KMS-11 (cell line): ENCODE measurements around the gene JAKMIP1.

Experiments used
- H2AFZ ChIP-seq: fragments of 200-600 bp; sonication (generic); 2 replicates; pipeline ENCODE4 v1.6.1; 2016; ENCODE audit warnings: antibody characterized with exemption, mixed run types, low read depth
- H3K27ac ChIP-seq: fragments of 200-600 bp; sonication (generic); 2 replicates; pipeline ENCODE4 v1.6.1; 2016; ENCODE audit warnings: mild to moderate bottlenecking, mixed run types
- H3K27me3 ChIP-seq: fragments of 200-600 bp; sonication (generic); 2 replicates; pipeline ENCODE4 v1.6.1; 2017; ENCODE audit warnings: mild to moderate bottlenecking, low read depth, mixed run types, moderate library complexity; ENCODE audit not compliant: insufficient read depth
- H3K36me3 ChIP-seq: fragments of 200-600 bp; sonication (generic); 2 replicates; pipeline ENCODE4 v1.6.1; 2017; ENCODE audit warnings: mild to moderate bottlenecking, mixed run types; ENCODE audit not compliant: insufficient read depth
- H3K4me1 ChIP-seq: fragments of 200-600 bp; sonication (generic); 2 replicates; pipeline ENCODE4 v1.6.1; 2016; ENCODE audit warnings: mild to moderate bottlenecking, low read depth, mixed run types; ENCODE audit not compliant: poor library complexity, severe bottlenecking
- H3K4me2 ChIP-seq: fragments of 200-600 bp; sonication (generic); 2 replicates; pipeline ENCODE4 v1.7.0; 2016; ENCODE audit warnings: mild to moderate bottlenecking, mixed run types
- H3K4me3 ChIP-seq: fragments of 200-600 bp; sonication (generic); IDR thresholded peaks from 2 replicates; pipeline ENCODE4 v1.6.1; 2017; ENCODE audit warnings: low read depth, low read length, mixed read lengths; ENCODE audit not compliant: insufficient read depth
- H3K79me2 ChIP-seq: fragments of 200-600 bp; sonication (generic); 2 replicates; pipeline ENCODE4 v1.6.1; 2016; ENCODE audit warnings: low read depth, mixed run types; ENCODE audit not compliant: insufficient read depth
- H3K9ac ChIP-seq: fragments of 200-600 bp; sonication (generic); 2 replicates; pipeline ENCODE4 v1.6.1; 2016; ENCODE audit warnings: mild to moderate bottlenecking, mixed run types
- H4K20me1 ChIP-seq: fragments of 200-600 bp; sonication (generic); 2 replicates; pipeline ENCODE4 v1.6.1; 2016; ENCODE audit warnings: mild to moderate bottlenecking, mixed run types; ENCODE audit not compliant: insufficient read depth
- TF ChIP-seq, protein P1 (sequence below): fragments of 200-600 bp; sonication (generic); conservative IDR thresholded peaks from 2 replicates; pipeline ENCODE4 v1.6.1; 2017; ENCODE audit warnings: low read depth, mild to moderate bottlenecking, antibody characterized with exemption, low read length, moderate library complexity, mixed read lengths

JAKMIP1 gene

DNA sequence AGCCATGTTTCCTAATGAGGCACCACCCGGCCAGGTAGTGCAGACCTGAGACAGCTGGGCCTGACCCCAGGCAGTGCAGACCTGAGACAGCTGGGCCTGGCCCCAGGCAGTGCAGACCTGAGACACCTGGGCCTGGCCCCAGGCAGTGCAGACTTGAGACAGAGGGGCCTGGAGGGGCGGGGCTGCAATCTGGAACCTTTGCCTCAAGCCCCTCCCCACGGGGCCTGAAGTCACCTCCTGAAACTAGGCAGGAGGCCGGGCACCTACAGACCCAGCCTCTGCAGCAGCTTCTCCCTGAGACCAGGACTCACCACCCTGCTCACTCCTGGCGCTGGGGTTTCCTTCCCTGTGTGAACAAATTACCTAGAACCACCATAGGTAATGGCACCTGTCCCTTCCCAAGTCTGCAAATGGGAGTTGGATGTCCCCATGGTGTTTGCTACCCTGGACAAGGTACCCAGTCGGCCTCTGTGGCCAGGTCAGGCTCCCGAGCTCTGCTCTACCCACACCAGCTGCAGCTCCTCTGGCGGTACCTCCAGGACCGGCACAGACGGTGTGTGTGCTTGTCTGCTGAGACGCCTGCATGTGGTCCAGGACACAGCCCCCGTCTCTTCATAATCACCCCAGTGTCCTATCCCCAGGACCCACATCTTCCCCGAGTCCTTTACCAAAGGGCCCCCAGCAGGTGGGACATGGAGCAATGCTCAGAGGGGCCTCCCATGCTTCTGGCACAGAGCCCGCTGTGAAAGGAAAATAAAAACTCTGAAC, 129.0 kb downstream of the JAKMIP1 start:
- Histone ChIP-seq H3K79me2 (no peaks in the 10 kb centered on the region), H3K36me3 (no peaks in the 10 kb centered on the region), H3K4me2 (no peak overlapping the region), H3K4me1 (no peaks in the 10 kb centered on the region), H3K9ac (no peak overlapping the region), H3K27me3 (no peaks in the 10 kb centered on the region), H2AFZ (no peak overlapping the region), H4K20me1 (no peaks in the 10 kb centered on the region), H3K4me3 (no peak overlapping the region), H3K27ac (no peak overlapping the region)
- TF ChIP-seq, protein P1, sequence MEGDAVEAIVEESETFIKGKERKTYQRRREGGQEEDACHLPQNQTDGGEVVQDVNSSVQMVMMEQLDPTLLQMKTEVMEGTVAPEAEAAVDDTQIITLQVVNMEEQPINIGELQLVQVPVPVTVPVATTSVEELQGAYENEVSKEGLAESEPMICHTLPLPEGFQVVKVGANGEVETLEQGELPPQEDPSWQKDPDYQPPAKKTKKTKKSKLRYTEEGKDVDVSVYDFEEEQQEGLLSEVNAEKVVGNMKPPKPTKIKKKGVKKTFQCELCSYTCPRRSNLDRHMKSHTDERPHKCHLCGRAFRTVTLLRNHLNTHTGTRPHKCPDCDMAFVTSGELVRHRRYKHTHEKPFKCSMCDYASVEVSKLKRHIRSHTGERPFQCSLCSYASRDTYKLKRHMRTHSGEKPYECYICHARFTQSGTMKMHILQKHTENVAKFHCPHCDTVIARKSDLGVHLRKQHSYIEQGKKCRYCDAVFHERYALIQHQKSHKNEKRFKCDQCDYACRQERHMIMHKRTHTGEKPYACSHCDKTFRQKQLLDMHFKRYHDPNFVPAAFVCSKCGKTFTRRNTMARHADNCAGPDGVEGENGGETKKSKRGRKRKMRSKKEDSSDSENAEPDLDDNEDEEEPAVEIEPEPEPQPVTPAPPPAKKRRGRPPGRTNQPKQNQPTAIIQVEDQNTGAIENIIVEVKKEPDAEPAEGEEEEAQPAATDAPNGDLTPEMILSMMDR: no peak

DNA sequence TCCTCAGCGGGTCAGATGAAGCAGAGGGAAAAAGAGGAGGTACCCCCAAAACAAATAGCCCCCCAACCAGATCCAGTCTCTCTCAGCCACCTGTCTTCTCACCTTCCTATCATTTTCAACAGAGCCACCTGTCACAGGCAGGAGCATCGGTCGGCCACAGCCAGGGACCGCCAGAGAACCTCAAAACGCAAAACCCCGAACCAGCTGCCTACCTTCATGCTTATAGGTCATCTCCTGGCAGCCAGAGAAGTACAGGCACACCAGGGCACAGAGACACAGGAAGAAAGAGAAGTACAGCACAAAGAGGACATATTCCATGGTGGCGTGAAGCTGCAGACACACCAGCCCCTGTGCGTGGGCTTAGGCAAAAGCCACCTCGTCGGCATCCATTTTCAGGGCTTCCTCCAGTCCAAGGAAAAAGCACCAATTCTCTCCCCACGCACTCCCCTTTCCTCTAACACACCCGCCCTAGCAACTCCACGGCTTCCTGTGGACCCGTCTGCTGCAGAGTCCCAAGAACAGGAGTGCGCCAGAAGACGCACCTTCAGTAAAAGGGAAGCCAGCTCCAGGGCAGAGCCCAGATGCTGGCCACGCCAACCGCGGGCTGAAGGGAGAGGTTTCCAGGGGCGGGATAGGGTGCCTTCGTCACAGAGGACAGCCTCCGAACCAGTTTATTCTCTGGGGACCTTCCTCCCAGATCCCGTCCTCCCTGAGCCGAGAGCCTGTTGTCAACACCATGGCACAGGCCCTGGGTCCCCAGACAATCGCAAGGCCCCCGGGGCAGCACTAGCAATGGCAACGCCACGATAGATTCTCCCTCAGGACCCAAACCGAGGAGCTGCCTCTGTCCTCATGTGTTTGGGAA, 130.3 kb downstream of the JAKMIP1 start:
- Histone ChIP-seq H3K4me2 (no peak overlapping the region), H3K9ac (no peak overlapping the region), H2AFZ (no peak overlapping the region), H4K20me1 (no peaks in the 10 kb centered on the region), H3K4me3 (no peak overlapping the region), H3K36me3 (no peaks in the 10 kb centered on the region), H3K27ac (no peak overlapping the region), H3K79me2 (no peaks in the 10 kb centered on the region), H3K4me1 (no peaks in the 10 kb centered on the region), H3K27me3 (no peaks in the 10 kb centered on the region)
- TF ChIP-seq, protein P1: no peak

- Histone ChIP-seq H3K9ac (no peak overlapping the region), H2AFZ (no peak overlapping the region), H3K79me2 (no peaks in the 10 kb centered on the region), H3K36me3 (no peaks in the 10 kb centered on the region), H3K27me3 (no peaks in the 10 kb centered on the region), H3K27ac (no peak overlapping the region), H3K4me3 (no peak overlapping the region), H3K4me2 (no peak overlapping the region), H3K4me1 (no peaks in the 10 kb centered on the region), H4K20me1 (no peaks in the 10 kb centered on the region)
- TF ChIP-seq, protein P1: no peak
Observed at GRCh38 chr4:6068986-6069385, 131.4 kb downstream of the JAKMIP1 start.

GRCh38 chr4:6065934-6066590, 134.3 kb downstream of the JAKMIP1 start:
- Histone ChIP-seq H3K9ac (no peak overlapping the region), H4K20me1 (no peaks in the 10 kb centered on the region)

More at GRCh38 chr4:6065934-6066590, 134.3 kb downstream of the JAKMIP1 start:
- TF ChIP-seq, protein P1: no peak
- Histone ChIP-seq H3K27ac (no peak overlapping the region), H3K4me2 (no peak overlapping the region), H3K4me3 (no peak overlapping the region), H3K79me2 (no peaks in the 10 kb centered on the region), H3K27me3 (no peaks in the 10 kb centered on the region), H3K36me3 (no peaks in the 10 kb centered on the region), H2AFZ (no peak overlapping the region), H3K4me1 (no peaks in the 10 kb centered on the region)
